Glomerular visceral epithelial cell (primary cell): ENCODE measurements around the gene C1QTNF9.
A peak's percentile ranks its signal among the peaks of the same experiment; 100 is the strongest.
"Not testable (repeated sequence)": the region's sequence is repeated elsewhere in the genome, so short reads cannot be mapped to it uniquely, and the experiment has no call there.

Source experiments
- DNase-seq: peaks from one replicate; pipeline ENCODE4 v3.0.0-alpha.2; 2016; ENCODE audit errors: extremely low spot score

The C1QTNF9 gene, protein sequence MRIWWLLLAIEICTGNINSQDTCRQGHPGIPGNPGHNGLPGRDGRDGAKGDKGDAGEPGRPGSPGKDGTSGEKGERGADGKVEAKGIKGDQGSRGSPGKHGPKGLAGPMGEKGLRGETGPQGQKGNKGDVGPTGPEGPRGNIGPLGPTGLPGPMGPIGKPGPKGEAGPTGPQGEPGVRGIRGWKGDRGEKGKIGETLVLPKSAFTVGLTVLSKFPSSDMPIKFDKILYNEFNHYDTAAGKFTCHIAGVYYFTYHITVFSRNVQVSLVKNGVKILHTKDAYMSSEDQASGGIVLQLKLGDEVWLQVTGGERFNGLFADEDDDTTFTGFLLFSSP

DNA sequence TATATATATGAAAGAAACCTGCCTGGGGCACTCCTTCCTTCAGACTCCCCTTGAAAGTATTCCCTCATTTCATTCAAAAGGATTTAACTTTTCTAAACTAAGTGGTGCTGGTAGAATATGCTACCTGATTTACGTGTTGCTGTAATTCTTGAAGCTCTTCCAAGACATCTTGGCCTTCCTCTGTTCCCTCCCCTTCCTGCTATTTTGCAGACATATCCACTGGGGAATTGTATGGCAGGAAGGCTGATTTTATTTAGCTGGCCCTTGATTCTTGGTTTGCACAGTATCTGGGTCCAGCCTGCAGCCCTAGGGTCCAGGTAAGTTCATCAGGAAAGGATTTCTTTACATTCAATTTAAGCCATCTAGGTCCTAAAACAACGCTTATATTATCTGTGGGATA lies at the start of gene C1QTNF9:
Gene C1QTNF9 (plus strand): TSS at position 281 of the 400 bp plus-strand sequence. CDS start 6,424 bp downstream, outside the sequence.
- DNase-seq = not testable (repeated sequence)

DNA sequence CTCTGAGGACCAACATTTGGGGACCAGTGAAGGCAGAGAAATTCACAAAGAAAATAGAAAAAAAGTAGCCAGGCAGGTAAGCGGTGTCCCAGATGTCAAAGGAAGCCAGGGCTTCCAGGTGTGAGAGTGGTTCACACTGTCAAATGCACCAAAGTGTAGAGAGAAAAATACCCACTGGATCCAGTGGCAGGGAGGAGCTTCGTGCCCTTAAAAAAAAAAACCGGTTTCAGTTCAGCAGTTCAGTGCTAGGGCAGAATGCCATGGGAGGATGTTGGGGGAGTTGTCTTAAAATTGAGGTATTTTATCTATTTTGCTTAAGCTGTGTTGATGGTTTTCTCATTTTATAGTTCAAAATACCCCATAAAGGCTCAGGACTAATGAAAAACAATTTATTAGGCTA lies 47.8 kb upstream of the C1QTNF9 start:
- peak; percentile 8 for DNase-seq

DNA sequence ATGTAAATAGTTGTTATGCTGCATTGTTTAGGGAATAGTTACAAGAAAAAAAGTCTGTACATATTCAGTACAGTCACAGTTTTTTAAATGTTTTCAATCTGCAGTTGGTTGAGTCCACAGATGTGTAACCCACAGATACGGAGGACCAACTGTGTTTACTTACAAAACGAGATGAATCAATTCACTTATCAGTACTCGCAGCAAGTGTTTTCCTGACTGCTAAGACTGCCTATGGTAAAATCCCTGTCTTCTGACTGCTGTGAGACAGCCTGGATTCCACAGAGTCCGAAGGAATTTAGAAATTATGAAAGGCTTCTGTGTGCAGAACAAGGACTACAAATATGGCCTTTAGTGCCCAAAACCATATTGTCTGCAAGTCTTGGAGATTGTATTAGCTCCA lies 45.7 kb upstream of the C1QTNF9 start:
- DNase-seq = no peak

DNA sequence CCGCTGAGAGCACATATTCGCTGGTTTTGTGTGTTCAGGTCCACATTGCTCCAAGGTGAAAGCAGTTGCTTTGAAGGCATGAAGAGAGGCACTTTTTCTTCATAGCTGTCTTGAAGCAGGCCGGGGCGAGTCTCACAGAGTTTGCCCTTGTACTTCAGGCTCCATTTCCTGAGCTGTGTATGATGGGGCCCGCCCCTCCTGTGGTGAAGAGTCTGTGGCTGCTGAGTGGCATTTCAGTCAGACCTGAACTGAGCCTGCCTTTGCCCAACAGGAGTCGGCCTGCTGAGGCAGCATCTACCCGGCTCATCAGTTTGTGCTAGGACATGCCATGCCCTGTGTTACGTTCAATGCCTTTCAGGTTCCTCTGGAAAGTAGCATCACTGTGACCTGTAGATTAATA lies 44.4 kb upstream of the C1QTNF9 start:
- no peak for DNase-seq

DNA sequence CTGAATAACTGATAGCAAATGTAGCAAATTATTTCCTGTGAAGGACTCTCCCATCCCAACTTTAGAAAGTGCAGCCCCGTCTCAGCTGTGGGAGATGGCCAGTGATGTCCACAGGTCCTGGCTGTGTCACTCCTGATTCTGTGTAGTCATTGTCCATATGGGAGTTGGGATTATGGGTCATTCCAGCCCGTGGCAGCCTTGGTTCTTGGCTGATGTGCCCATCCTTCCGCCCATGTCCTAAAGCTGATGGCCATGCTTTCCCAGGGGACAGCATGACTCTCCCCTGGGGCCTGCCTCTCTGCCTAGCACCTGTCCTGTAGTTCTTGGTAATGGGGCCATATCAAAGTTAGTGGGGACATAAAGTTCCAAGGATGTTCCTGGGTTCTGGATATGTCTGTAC lies 43.9 kb upstream of the C1QTNF9 start:
- DNase-seq = no peak

DNA sequence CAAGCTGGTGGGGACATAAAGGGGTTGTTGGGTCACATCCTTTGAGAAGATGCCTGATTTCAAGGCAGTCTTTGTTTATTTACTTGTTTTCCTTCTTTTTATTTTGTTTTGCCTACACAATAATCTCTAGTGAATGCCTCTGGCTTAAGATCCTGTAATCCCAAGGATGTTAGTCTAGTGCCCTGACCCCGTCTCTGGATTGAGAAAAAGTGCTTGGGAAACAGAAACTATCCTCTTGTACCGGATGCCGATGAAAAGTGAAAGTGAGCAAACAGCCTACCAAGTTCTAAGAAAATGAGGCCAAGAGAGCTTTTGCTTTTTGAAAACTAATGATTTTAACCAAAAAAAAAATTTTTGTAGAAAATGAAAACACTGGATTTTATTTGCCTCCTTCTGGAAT lies 42.1 kb upstream of the C1QTNF9 start:
- DNase-seq = no peak

DNA sequence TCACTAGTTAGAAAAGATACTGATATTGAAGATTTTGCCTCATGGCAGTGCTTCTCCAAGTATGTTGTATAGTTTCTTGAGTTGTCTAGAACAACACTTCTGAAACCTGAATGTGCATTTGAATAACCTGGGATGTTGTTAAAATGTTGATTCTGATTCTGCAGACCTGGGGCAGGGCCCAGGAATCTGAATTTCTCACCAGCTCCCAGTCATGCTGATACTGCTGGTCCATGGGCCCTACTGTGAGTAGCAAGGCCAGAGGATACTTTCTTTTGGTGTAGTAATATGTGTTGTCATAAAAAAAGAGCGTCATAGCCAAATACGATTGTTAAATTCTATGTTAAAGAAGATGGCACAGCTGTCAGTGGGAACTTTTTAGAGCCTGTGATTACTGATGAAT lies 41.6 kb upstream of the C1QTNF9 start:
- DNase-seq = no peak

DNA sequence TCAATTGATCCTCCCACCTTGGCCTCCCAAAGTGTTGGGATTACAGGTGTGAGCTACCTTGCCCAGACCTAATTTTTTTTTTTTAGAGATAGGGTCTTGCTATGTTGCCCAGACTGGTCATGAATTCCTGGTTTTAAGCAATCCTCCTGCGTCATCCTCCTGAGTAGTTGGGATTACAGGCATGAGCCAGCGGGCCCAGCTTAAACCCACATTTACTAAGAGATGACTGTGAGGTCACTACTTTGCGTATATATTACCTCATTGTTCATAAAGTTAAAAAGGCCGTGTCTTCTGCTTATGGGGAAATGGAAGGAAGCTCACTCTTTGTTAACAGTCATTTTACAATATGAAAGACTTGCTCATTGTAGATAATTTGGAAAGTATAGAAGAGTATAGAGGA lies 39.6 kb upstream of the C1QTNF9 start:
- DNase-seq = no peak

DNA sequence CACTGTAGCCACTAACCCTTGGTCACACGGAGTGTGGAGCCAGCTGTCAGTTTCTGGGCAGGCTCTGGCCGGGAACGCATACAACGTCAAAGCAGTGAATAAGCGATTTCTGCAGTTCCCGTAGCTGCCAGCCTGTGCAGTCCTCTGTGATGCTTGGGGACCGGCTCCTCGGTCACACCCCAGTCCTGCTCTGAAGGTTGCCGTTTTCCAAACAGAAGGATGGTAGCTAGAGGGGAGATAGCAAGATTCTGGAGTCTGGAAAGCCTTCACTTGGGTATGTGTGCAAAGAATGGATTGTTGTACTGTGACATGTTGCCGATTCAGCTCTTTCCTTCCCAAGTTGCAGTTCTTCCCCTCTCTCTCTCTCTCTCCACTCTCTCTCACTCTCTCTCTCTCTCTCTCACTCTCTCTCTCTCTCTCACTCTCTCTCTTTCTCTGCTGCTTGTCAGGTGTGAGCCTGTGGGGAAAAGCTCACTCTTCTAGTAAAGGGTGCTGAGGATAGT lies 38.7 kb upstream of the C1QTNF9 start:
- peak; percentile 42 for DNase-seq

DNA sequence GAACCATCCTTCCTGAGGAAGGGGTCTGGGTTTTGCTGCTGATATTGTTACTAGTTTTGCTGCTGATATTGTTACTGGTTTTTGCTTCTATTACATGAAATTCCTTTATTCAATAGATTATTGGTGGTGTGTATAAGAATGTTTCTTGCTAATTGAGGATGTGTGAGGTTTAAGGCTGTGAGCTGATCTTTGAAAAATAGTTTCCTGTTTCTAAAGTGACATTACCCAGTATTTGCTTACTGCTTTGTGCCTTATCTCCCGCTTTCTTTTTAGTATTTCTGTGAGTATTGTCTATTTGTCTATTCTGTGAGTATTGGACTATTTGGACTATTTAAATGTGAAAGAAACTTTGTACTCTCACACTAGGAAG lies 38.2 kb upstream of the C1QTNF9 start:
- DNase-seq = no peak

DNA sequence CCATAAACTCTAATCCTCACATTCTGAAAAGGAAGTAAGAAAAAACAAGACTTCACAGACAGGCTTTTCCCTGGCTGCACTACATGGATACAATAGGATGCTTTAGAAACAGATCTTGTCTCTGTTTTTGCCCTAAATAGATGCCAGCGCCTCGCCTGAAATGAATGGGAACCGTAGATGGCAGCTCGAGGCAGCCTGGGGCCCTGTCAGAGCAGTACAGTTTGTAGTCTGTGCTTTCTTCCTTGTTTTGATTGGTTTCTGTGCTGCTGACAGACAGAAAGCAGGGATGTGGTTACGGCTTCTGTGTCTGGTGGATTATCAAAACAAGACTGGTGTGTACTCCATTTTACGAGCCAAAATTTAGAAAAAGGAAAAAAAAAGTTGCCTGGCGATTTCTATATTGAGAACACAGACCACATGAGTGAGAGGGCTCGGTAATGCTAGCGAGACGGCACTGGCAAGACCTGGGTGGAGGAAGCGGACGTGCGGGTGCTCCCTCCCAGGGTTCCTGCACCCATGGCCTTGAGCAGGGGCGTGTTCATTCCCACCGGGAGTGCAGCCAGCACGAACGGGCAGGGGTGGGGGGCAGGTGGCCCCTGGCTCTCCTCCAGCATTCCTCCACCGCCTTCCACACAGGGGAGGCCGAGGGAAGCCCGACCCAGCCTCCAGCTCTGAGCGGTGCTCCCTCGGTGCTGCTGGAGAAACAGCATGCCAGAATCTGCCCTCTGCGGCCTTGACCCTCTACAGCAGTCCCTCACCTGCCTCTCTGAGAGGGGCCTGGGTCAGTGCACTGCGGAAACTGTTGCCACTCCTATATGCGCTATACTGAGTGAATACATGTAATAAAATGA lies 37.6 kb upstream of the C1QTNF9 start:
- DNase-seq = peak; percentile 80

DNA sequence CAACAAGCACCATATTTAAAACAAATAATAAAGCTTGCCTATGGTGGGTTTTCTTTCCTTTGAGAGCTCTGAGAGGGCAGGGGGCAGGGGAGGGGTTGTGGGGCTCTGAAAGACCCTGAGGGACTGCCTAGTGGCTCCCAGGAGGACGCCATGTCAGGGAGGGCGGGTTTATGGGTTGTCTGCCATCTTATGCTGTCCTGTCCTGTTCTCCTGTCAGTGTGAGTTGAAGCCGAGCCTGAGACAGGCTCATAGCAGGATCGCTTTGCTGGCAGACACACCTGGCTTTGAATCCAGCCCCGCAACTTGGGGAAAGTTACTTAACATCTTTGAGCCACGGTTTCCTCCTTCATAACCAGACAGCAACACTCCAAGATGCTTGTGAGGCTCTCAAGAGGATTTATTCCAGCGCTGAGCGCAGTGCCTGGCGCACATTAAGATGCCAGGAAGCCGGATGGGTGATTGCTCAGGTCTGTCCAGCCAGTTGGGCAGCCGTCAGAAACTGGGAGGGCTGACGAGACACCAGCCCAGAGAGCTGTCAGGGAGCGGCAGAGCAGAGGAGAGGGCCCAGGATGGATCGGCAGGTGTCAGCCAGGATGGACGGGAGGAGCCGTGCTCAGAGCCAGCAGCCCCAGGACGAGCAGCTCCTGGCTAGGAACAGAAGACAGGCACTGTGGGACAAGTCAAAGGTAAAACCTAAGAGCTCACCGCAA lies 36.8 kb upstream of the C1QTNF9 start:
- no peak for DNase-seq

DNA sequence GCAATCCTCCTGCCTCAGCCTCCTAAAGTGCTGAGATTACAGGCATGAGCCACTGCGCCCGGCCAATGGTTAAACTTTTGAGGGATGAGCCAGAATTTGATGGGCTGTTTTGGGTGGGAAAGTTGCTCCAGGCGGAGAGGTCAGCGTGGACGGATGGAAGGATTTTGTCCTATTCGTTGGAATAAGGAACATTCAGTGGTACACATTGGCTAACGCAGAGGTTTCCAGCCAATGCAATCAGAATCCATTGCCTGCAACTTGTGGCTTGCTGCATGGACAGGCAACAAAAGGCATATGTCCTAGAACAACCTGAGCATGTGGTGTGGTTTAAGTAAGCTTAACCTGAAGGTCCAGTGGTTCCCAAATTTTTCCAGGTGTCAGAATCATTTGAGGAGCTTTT lies 35.5 kb upstream of the C1QTNF9 start:
- DNase-seq = no peak

DNA sequence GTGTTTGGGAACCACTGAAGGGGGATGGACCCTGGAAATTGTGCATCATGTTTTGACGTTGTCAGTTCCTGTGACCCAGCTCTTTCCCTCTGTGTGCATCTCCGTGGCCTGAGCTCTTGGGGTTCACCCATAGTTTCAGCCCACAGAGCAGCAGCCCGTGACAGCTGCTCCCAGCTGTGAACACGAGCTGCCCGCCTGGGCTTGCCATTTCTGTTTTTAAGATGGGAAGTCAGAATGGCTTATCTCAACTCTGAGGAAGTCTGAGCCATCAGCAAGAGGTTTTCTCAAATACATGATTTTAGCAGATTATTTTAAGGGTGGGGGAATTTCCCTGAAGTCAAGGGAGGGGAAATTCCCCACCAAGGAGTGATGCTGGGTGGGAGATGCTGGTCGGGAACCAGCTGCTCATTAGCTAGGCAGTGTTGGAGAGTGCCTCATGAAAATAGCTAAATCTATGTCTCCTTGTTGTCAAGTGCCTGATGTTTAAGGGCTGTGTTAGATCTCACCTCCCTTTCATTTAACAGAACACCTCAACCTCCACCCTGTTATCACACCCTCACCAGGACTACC lies 34.8 kb upstream of the C1QTNF9 start:
- DNase-seq = peak; percentile 60

DNA sequence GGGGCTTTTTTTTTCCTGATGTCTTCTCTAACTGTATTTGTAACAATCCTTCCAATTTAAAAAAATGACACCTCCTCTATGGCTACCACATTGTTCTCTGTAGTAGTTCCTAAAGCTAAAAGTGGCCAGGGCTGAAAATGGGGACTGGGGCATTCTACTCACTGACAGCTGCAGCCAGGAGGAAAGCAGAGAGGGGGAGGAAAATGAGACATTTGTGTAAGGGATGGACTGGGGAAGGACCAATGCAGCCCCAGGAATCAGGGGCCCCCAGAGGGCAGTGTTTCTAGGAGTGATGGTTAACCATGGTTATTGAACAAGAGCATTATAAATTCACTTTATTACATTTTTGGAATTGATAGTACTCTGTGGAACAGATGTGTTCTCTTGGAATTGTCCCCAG lies 34.3 kb upstream of the C1QTNF9 start:
- no peak for DNase-seq

DNA sequence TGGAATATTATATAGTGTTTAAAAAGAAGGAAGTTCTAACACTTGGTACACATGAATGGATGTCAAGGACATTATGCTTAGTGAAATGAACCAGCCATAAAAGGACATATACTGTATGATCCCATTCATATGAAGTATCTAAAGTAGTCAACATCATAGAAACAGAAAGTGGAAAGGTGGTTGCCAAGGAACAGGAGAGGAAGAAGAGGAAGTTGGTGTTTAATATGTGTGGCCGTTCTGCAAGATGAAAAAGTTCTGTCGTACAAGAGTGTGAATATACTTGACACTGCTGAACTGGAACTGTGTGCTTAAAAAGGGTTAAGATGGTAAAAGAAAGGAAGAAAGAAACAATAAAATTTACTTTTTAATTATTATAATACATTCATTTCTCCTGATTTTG lies 33.1 kb upstream of the C1QTNF9 start:
- no peak for DNase-seq

DNA sequence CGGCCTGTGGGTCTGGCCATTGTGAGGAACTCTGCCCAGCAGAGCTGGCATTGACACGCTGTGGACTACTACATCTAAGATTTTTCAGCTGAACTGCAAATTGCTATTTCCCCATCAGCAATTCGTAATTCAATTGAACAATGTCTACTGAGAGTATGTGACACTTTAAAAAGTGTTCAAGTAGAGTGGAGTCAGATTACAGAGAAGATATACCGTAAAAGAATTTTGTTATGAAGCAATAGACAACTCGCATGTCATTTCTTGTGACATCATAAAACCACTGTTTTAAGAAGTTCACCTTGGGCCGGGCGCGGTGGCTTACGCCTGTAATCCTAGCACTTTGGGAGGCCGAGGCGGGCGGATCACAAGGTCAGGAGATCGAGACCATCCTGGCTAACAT lies 32.5 kb upstream of the C1QTNF9 start:
- no peak for DNase-seq

DNA sequence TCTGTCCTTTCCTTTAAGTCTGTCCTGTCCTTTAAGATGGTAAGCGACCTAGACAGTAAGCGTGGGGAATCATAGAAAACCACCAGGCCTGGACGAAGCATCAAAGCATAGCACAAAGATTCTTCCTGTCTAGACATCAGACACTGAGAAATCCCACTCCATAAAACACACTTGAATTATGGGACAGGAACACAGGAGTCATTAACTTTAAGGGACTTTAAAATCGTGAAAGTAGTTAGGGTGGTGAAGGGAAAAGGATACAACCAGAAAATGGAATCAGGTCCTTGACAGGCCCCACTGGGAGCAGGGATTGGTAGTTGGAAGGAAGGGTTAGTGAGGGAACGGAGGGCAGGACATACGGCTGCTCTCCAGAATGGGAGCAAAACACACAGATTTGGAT lies 31.6 kb upstream of the C1QTNF9 start:
- DNase-seq = no peak

DNA sequence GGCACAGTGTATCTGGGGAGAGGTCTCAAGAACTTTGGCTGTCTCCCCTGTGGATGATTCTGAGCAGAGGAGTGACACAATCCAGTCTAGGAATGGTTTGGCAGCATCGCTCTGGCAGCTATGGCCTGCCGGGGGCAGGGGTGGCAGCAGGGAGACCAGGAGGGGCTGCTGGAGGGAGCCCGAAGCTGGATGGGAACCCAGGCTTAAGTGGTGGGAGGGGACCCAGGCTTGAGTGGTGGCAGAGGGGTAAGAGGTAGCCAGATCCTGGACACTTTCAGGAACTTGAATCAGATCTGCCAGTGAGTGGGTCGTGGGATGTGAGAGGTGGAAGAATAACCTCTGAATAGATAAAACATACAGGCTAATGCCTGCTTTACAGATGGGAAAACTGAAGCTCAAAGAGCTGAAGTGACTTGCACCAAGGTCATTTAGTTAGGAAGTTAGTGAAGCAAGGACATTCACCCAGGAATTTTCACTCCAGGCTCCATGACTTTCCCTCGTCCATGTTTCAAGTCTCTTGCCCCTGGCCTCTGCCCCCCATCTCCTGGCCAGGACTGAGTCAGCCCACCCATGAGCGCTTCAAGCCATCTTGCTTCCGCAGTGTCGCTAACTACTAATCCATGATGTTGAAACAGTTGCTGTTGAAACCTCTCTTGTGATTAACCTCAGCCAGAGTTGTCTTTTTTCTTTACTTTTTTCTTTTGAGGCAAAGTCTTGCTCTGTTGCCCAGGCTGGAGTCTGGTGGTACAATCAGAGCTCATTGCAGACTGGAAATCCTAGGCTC lies 29.9 kb upstream of the C1QTNF9 start:
- DNase-seq = no peak

DNA sequence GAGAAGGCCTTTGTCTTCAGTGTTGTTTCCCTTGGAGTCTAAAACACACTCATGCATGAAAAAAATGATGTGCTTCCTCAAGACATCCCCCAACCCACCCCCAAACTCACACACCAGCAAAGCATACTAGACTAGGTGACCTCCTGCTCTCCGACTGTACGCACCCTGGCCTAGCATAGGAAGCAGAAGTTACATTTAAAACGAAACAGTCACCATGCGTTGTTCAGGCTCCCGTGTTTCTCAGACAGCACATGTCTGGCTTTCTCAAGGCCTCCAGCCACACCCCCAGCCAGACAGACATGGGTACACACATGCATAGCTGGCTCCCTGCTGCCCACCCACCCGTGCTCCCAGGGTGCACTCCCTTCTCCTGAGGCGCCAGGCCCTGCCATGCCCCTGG lies 28.7 kb upstream of the C1QTNF9 start:
- no peak for DNase-seq
